HG03135 (cell line): ENCODE data around the gene SPRR5.

Experiments used
- ATAC-seq: cut with Tn5 transposase; IDR thresholded peaks from one replicate; pipeline ENCODE4 v1.9.1; 2021; ENCODE audit warnings: mild to moderate bottlenecking, moderate library complexity; ENCODE audit not compliant: unreplicated experiment

SPRR5 gene

GRCh38 chr1:152946651-152947256 is at the start of gene SPRR5:
Gene SPRR5, plus strand, starts transcription at chr1:152947206. Its CDS starts 1,349 bp downstream, at chr1:152948555.
- ATAC-seq: no peak

DNA sequence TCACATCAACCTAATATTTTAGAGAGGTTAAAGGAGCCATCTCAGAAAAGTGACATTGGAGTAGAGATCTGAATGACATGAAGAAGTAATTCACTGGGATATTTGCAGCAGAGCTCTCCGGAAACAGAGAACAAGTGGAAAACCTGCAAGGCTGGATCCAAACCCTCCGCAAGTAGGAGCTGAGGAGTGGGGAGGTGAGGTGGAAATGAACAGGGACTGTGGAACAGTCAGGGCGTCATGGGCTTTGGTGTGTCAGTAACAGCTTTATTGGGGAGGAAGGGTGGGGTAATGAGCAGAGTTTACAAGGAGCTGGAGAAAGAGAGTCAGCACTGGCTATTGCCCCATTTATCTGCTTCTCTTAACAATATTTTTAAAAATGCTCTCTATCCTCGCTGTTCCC is 48.0 kb upstream of the SPRR5 start:
- ATAC-seq: no peak

- ATAC-seq: no peak
Observed at GRCh38 chr1:152899883-152900282, 47.1 kb upstream of the SPRR5 start.

DNA sequence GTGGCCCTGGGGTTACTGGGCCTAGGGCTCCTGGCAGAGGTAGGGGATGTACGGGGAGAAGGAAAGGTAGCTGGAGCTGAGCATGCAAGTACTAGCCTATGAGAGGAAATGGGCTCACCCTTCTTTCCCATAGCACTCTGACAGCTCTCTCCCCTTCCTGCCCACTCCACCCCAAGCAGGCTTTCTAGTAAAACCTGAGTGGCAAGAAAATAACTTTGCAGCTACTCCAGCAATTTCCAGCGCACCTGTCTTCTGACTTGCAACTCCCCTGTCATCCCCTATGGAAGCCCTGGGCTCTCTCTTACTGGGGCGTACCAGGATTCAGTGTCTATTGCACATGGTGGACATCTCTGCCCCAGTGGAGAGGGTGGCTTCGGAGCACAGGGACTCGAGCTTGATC is 45.4 kb upstream of the SPRR5 start:
- no peak for ATAC-seq

GRCh38 chr1:152902636-152903035 is 44.4 kb upstream of the SPRR5 start:
- ATAC-seq: no peak

DNA sequence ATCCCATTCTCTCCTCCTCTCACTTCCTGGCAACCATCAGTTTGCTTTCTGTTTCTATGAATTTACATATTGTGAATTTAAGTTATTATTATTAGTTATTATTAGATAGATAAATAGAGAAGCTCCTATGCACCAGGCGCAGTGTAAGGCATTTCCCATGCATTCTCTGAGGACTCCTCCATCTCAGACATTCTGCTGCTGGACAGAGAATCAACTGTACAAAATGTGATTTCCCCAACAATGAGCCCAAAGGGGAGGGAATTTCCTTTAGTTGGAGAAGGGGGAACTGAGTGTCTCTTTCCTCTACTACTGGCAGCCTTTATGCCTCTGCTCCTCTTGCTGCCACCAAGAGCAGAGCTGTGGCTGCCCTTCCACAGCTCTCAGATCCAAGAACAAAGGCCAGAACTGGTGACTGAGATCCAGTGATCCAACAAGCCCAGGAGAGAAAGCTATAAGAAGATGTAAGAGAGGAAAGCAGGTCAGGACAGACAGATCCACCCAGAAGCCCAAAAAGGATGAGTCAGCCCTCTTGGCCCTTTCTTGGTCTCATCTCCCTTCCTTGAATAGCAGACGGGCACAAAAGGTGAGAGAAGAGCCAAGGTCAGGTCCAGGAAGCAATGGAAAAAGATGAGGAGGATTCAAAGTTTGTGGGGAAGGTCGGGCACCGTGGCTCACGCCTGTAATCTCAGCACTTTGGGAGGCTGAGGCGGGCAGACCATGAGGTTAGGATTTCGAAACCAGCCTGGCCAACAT is 42.1 kb upstream of the SPRR5 start:
- no peak for ATAC-seq

DNA sequence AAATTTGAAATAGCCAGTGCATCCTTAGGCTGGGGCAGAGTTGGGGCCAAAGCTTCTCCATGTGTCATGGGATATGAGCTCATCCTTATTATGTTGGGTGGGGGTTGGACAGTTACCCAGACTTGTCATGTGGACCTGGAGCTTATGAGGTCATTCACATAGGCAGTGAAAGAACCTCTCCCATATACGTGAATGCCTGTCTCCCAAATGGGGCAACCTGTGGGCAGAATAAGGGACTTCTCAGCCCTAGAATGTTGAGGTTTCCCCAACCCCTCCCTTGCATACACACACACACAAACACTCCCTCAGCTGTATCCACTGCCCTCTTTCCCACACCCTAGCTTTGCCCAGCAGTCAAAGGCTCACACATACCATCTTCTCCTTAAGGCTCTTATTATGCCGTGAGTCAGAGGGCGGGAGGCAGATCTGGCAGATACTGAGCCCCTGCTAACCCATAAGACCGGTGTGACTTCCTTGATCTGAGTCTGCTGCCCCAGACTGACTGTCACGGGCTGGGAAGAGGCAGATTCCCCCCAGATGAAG is 40.9 kb upstream of the SPRR5 start:
- ATAC-seq: no peak

DNA sequence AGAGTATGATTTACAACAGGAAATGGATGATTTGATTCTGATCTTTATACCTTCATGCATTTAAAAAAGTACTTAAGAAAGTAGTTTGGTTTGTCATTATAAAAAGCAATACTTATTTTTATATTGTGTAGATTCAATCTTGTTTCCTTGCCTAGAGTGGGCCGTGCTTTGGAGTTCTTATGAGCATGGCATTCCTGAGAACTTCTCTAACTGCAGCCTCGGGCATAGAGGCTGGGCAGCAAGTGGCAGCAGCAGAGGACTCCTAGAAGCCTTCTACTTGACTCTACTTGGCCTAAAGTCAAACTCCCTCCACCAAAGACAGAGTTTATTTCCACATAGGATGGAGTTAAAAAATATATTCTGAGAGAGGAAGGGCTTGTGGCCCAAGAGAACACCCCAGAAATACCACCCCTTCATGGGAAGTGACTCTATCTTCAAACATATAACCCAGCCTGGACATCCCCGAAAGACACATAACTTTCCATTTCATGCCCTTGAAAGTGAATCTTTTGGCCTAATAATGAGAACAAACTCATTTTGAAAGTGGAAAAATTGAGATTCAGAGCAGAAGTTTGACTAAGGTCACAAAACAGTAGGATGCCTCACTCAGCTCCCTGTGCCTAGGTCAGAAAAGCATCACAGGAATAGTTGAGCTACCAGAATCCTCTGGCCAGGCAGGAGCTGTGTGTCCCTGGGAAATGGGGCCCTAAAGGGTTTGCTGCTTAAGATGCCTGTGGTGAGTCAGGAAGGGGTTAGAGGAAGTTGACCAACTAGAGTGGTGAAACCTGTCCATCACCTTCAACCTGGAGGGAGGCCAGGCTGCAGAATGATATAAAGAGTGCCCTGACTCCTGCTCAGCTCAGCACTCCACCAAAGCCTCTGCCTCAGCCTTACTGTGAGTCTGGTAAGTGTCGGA is 39.1 kb upstream of the SPRR5 start, which contains the start of gene IVL:
IVL (plus strand) TSS at position 861 of the 916 bp plus-strand sequence. CDS start 1,252 bp downstream, outside the sequence.
- no peak for ATAC-seq

GRCh38 chr1:152909206-152909605 is 37.8 kb upstream of the SPRR5 start:
- no peak for ATAC-seq

DNA sequence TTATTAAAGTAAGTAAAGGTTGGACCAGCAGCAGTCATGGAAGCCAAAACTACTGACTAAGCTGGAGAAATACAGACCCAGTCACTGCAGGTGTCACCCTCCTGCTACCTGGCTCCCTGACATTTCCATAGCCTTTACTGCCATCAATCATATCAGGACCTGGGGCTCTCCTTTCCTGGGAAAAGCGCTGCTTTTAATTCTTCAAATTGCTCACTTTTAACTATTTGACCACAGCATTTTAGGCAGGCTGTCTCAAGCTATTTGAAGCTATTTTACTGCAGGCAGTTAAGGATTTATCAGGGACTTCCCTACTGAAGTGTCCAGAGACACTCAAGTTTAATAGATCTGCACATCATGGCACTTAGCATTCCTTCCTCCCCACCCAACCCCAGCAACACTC is 34.5 kb upstream of the SPRR5 start:
- no peak for ATAC-seq

GRCh38 chr1:152912900-152913299 is 34.1 kb upstream of the SPRR5 start:
- no peak for ATAC-seq

GRCh38 chr1:152917794-152918193 is 29.2 kb upstream of the SPRR5 start:
- ATAC-seq: no peak

GRCh38 chr1:152919071-152919470 is 27.9 kb upstream of the SPRR5 start:
- no peak for ATAC-seq

DNA sequence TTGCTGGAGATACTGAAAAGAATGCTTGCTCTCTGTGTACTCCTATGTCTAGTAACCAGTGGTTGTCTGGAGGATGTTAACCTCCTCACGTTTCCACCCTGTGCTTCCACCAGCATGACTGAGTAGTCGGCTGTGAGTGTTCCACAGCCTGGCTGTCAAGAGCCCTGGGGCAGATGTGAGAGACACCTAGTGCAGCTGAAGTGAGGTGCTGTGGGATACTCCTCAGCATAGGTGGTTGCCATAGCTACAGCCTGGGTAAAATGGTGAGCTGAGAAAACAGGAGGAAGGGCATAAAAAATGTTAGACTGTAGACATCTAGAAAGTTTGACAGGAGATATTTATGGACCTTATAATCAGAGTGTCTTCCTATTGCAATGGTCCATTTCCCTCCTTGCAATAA is 22.8 kb upstream of the SPRR5 start:
- no peak for ATAC-seq

- ATAC-seq: no peak
Observed at GRCh38 chr1:152926091-152926490, 20.9 kb upstream of the SPRR5 start.

- no peak for ATAC-seq
Observed at GRCh38 chr1:152928671-152929070, 18.3 kb upstream of the SPRR5 start.

- ATAC-seq: no peak
Observed at GRCh38 chr1:152932170-152932811, 14.7 kb upstream of the SPRR5 start.

- ATAC-seq: no peak
Observed at GRCh38 chr1:152933196-152933595, 13.8 kb upstream of the SPRR5 start.

GRCh38 chr1:152940614-152941013 is 6.4 kb upstream of the SPRR5 start:
- no peak for ATAC-seq

GRCh38 chr1:152941037-152941711 is 5.8 kb upstream of the SPRR5 start:
- no peak for ATAC-seq
